Activated CD4-positive, alpha-beta T cell treated with anti-CD3 and anti-CD28 coated beads, Interleukin-2, amount 10 ng/mL, durations not matched to agents 24 days and 14 days (primary cell): ENCODE data around the gene CLIC6. TPM values are rescaled to one million over a fixed set of nuclear protein-coding genes. Genes with fewer than 3 reads are reported as not detected.

ENCODE experiments used
- DNase-seq: peaks from one replicate; pipeline ENCODE4 v3.0.0; 2022
- H3K27ac Mint-ChIP-seq: one replicate; pipeline ENCODE4 v1.8.0; 2022; ENCODE audit warnings: mild to moderate bottlenecking, mixed read lengths
- H3K27me3 Mint-ChIP-seq: one replicate; pipeline ENCODE4 v1.8.0; 2022; ENCODE audit warnings: mixed read lengths
- H3K36me3 Mint-ChIP-seq: one replicate; pipeline ENCODE4 v1.8.0; 2022; ENCODE audit warnings: low read depth, mild to moderate bottlenecking, mixed read lengths
- H3K4me1 Mint-ChIP-seq: one replicate; pipeline ENCODE4 v1.8.0; 2021; ENCODE audit warnings: mixed read lengths
- H3K4me3 Mint-ChIP-seq: one replicate; pipeline ENCODE4 v1.8.0; 2022; ENCODE audit warnings: mild to moderate bottlenecking, moderate library complexity, mixed read lengths
- H3K9me3 Mint-ChIP-seq: one replicate; pipeline ENCODE4 v1.8.0; 2021; ENCODE audit warnings: mixed read lengths
- intact Hi-C: fragments of 100-400 bp; cut with micrococcal nuclease; formaldehyde crosslinking; loops from one replicate; pipeline ENCODE4 v1.15.1; 2023
- total RNA-seq: library from RNA; stranded (reverse); gene quantifications from 2 replicates; pipeline ENCODE4 v1.2.3, GENCODE V29; 2022

CLIC6 gene
- not detected in 2 replicates for total RNA-seq

DNA sequence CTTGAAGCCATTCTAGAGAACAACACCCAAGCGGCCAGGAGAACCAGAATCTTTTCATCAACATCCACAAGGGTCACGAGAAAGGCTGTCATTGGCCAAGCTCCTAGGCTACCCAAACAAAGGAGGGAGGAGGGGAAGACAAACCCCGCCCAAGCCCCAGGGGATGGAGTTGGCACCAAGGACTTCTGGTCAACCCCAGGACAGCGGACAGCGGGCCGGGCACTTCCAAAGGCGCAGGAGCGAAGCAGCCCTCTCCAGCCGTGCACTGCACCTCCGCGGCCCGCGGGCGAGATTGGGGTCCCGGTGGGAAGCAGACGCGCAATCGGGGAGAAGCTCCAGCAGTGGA, at the start of gene CLIC6:
CLIC6 (plus strand) TSS at position 192 of the 346 bp plus-strand sequence. CDS start 395 bp downstream, outside the sequence.
- no peak for DNase-seq
- intact Hi-C loops: no loop called here
- no peaks in the 10 kb centered on the region for H3K36me3 Mint-ChIP-seq
- peaks cover 3% of the 10 kb centered on the region for H3K4me1 Mint-ChIP-seq
- H3K9me3 Mint-ChIP-seq: no peaks in the 10 kb centered on the region
- H3K4me3 Mint-ChIP-seq: peak within 1 kb of the TSS; percentile 55
- peaks cover 66% of the 10 kb centered on the region for H3K27me3 Mint-ChIP-seq
- no peak within 1 kb of the TSS for H3K27ac Mint-ChIP-seq

DNA sequence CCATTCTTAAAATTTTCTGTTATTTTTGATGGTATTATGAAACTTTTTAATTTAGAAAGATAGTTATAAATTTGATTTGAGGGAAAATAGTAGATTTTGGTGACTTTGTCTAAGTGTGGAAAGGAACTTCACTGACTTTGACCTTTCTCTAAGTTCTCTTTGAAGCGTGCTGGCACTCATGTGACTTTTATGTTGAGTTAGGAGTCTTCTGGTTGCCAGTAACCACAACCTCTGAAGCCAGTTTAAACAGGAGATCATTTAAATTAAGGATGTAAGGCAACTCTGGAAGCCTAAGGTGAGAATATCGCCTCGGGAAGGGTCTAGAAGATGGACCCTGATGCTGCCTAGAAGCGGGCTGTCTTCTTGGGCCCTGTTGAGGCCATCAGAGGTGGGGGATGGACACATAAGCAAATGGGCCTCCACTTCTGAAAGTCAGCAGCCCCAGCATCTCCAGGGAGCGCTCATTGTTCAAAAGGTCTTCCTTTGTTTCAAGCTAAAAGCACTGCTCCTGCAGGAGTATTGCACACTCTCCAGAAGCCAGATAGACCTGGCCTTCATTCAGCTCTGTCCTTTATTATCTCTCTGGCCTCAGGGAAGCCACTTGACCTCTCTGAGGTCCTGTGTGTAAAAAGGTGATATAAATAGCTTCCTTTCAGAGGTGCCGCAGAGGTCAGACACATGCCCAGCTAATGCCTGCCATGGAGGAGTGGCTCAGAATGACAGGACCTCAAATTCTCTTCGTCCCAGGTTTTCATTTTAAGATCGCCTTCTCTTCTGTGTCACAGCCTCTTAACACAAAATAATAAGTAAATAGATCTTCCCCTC, 48.7 kb upstream of the CLIC6 start:
- intact Hi-C loops: loop anchor here (5.0 kb wide), 1 partner anchor 703 kb away; the partner anchor contains the start of gene ATP5PO
- no peak overlapping the region for H3K4me3 Mint-ChIP-seq
- no peaks in the 10 kb centered on the region for H3K9me3 Mint-ChIP-seq
- H3K4me1 Mint-ChIP-seq: peaks cover 4% of the 10 kb centered on the region
- H3K36me3 Mint-ChIP-seq: no peaks in the 10 kb centered on the region
- no peak for DNase-seq
- H3K27me3 Mint-ChIP-seq: peaks cover 19% of the 10 kb centered on the region
- no peak overlapping the region for H3K27ac Mint-ChIP-seq

DNA sequence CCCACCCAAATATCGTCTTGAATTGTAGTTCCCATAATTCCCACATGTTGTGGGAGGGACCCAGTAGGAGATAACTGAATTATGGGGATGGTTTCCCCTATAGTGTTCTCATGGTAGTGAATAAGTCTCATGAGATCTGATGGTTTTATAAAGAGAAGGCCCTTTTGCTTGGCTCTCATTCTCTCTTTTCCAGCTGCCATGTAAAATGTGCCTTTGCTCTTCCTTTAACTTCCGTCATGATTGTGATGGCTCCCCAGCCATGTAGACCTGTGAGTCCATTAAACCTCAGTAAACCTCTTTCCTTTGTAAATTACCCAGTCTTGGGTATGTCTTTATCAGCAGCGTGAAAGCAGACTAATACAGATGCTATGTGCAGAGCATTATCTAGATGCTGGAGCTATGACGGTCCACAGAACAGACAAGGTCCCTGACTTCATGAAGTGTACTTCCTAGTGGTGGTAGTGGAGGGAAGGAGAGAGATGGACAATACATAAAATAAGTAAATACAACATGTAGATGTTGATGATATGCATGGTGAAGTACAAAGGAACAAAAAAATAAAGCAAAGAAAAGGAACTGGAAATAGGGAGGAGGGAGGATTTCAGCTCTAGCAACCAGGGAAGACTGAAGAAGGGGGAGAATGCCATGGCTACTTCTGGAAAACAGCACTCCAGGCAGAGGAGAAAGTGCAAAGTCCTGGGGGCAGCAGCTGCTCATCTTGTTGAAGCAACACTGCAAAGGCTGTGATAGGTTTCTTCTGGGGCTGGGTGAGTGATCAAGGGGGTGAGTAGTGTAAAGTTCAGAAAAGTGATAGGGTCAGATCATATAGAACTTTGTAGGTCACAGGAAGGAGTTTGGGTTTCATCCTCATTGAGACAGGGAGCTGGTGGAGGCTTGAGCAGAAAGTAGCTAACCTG, 47.1 kb upstream of the CLIC6 start:
- intact Hi-C loops: no loop called here
- Mint-ChIP-seq H3K9me3 (no peaks in the 10 kb centered on the region), H3K4me3 (no peak overlapping the region), H3K4me1 (no peaks in the 10 kb centered on the region), H3K36me3 (no peaks in the 10 kb centered on the region), H3K27ac (no peak overlapping the region), H3K27me3 (peaks cover 24% of the 10 kb centered on the region)
- DNase-seq: no peak

DNA sequence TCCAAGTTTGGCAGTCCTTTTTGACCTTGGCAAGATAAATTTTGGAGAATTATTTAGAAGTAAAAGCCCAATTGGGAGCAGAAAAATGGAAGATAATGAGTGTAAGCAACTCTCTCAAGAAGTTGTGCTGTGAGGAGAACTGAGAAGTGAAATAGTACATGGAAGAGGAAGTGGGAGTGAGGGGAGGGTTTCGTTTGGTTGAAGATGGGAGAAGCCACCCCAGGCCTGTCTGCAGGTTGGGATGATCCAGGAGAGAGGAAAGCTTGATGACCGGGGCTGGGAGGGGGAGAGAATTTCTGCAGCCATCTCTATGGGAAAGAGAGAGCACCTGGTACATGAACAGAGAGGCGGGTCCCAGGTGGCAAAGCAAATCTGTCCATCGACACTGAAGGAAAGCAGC, 45.3 kb upstream of the CLIC6 start:
- Mint-ChIP-seq H3K9me3 (no peaks in the 10 kb centered on the region), H3K27me3 (peaks cover 33% of the 10 kb centered on the region)

GRCh38 chr21:34625030-34625593, 43.7 kb upstream of the CLIC6 start:
- no peaks in the 10 kb centered on the region for H3K36me3 Mint-ChIP-seq
- no peak for DNase-seq
- intact Hi-C loops: no loop called here
- no peaks in the 10 kb centered on the region for H3K4me1 Mint-ChIP-seq
- H3K9me3 Mint-ChIP-seq: no peaks in the 10 kb centered on the region
- H3K27me3 Mint-ChIP-seq: peaks cover 33% of the 10 kb centered on the region
- no peak overlapping the region for H3K27ac Mint-ChIP-seq
- no peak overlapping the region for H3K4me3 Mint-ChIP-seq

More for the DNA sequence above, 45.3 kb upstream of the CLIC6 start:
- Mint-ChIP-seq H3K36me3 (no peaks in the 10 kb centered on the region), H3K4me1 (no peaks in the 10 kb centered on the region), H3K27ac (no peak overlapping the region), H3K4me3 (no peak overlapping the region)
- intact Hi-C loops: no loop called here
- no peak for DNase-seq

GRCh38 chr21:34626131-34626530, 42.7 kb upstream of the CLIC6 start:
- Mint-ChIP-seq H3K27me3 (peaks cover 33% of the 10 kb centered on the region), H3K9me3 (no peaks in the 10 kb centered on the region), H3K4me3 (no peak overlapping the region), H3K27ac (no peak overlapping the region), H3K36me3 (no peaks in the 10 kb centered on the region), H3K4me1 (no peaks in the 10 kb centered on the region)
- intact Hi-C loops: no loop called here
- DNase-seq: no peak

DNA sequence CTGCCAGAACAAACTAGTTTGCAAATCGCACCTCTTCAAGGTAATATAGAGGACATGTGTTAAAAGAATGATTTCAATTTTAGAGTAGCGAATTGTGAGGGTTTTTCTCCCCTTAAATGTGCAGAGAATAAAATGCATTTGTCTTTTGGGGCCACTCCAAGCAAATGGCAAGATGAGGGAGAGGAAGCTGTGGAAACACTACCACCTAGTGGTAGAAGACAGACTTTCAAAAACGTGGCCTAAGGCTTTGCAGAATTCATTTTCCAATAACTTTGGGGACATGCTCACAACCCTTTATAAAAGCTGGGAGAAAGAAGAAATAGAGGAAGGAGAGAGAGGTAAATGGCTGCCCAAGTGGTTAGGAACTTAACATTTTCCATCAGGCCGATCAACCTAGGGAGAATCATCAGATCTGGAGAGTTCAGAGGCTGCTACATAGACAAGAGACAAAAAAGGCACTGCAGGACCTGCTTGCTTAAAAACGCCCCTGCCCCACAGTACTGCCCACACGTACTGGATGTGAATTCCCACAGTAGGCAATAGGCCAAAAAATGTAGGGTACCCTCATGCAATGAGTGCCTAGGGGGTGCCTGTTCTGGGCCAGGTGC, 38.2 kb upstream of the CLIC6 start:
- no peak overlapping the region for H3K27ac Mint-ChIP-seq
- H3K4me3 Mint-ChIP-seq: no peak overlapping the region
- peaks cover 26% of the 10 kb centered on the region for H3K27me3 Mint-ChIP-seq
- H3K36me3 Mint-ChIP-seq: no peaks in the 10 kb centered on the region
- H3K4me1 Mint-ChIP-seq: no peaks in the 10 kb centered on the region
- intact Hi-C loops: loop anchor here (1.0 kb wide), 1 partner anchor 120 kb away; no protein-coding TSS in a partner anchor
- H3K9me3 Mint-ChIP-seq: no peaks in the 10 kb centered on the region
- DNase-seq: peak; percentile 83

DNA sequence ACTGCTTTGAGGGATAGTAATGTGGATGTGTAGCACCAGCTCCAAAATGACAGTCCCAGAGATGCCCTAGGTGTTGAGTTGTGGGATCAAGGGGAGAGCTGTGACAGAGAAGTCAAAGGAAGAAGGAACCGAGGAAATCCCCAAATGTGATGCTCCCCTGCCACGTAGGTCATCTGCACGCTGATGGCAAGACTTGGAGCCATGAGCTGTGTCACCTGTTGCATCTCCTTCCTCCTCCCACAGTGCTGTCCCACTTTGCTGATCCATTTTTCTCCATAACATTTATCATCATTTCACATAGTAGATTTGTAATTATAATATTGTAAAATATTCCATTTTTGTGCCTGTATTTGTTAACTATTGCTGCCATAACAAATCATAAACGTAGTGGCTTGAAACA, 36.3 kb upstream of the CLIC6 start:
- Mint-ChIP-seq H3K36me3 (no peaks in the 10 kb centered on the region), H3K4me3 (no peak overlapping the region), H3K9me3 (no peaks in the 10 kb centered on the region), H3K27me3 (peaks cover 22% of the 10 kb centered on the region), H3K4me1 (peaks cover under 1% of the 10 kb centered on the region), H3K27ac (no peak overlapping the region)
- no peak for DNase-seq
- intact Hi-C loops: no loop called here

DNA sequence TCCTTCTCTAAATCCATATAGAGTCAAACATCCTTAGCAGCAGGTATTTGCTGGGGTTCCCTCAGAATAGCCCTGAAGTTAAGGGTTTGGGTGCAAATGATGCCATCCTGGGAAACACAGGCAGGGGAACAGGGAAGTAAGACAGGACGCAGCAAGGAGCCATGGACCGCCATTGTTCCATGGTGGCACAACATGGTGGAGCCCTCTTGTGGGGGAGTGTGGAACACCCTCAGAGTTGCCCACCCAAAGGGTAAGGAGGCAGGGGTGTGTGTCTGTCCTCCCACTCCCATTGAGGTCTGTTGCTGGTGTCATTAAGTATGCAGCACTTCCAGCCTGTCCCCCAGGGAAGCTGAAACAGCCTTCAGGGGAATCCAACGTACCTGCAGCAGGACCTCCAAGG, 33.5 kb upstream of the CLIC6 start:
- H3K27ac Mint-ChIP-seq: no peak overlapping the region
- DNase-seq: no peak
- H3K4me3 Mint-ChIP-seq: no peak overlapping the region
- peaks cover 15% of the 10 kb centered on the region for H3K27me3 Mint-ChIP-seq
- H3K4me1 Mint-ChIP-seq: peaks cover 10% of the 10 kb centered on the region
- intact Hi-C loops: no loop called here
- peaks cover 6% of the 10 kb centered on the region for H3K36me3 Mint-ChIP-seq
- H3K9me3 Mint-ChIP-seq: peaks cover 3% of the 10 kb centered on the region

DNA sequence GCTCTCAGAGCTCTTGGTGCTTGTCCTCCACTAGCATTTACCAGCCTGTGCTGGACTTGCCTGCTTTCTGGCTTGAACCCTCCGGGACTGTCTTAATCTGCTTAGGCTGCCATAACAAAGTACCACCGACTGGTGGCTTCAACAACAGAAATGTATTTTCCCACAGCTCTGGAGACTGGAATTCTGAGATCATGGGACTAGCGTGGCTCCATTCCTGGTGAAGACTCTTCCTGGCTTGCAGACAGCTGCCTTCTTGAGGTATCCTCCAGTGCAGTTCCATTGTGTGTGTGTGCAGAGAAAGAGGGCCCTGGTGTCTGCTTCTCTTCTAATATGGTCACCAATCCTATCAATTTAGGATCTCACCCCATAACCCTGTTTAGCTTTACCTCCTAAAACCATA, 31.8 kb upstream of the CLIC6 start:
- H3K4me1 Mint-ChIP-seq: peaks cover 22% of the 10 kb centered on the region
- intact Hi-C loops: no loop called here
- H3K9me3 Mint-ChIP-seq: peaks cover 3% of the 10 kb centered on the region
- H3K27ac Mint-ChIP-seq: no peak overlapping the region
- H3K36me3 Mint-ChIP-seq: peaks cover 6% of the 10 kb centered on the region
- H3K4me3 Mint-ChIP-seq: no peak overlapping the region
- no peak for DNase-seq
- peaks cover 14% of the 10 kb centered on the region for H3K27me3 Mint-ChIP-seq

DNA sequence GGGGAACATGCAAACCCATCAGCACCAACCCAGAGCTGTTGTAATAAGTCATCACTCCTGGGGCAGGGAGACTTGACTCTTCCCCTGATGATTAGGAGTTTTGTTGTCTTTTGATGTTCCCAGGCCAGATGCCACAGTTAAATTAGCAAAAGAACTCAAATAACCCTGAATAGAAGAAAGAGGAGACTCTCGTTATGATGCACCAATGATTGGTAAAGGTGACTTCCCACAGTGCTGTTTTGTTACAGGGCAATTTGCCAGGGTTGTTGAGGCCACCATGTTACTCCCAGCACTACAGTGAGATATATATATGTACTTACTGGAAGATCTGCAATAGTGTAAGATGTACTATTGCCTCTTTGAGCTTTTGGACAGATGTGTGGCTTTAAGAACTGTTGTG, 29.5 kb upstream of the CLIC6 start:
- H3K27me3 Mint-ChIP-seq: peaks cover 6% of the 10 kb centered on the region
- peak overlapping the region; percentile 19 for H3K27ac Mint-ChIP-seq
- no peak overlapping the region for H3K4me3 Mint-ChIP-seq
- intact Hi-C loops: no loop called here
- H3K4me1 Mint-ChIP-seq: peaks cover 24% of the 10 kb centered on the region
- H3K9me3 Mint-ChIP-seq: peaks cover 3% of the 10 kb centered on the region
- DNase-seq: no peak
- peaks cover 6% of the 10 kb centered on the region for H3K36me3 Mint-ChIP-seq

DNA sequence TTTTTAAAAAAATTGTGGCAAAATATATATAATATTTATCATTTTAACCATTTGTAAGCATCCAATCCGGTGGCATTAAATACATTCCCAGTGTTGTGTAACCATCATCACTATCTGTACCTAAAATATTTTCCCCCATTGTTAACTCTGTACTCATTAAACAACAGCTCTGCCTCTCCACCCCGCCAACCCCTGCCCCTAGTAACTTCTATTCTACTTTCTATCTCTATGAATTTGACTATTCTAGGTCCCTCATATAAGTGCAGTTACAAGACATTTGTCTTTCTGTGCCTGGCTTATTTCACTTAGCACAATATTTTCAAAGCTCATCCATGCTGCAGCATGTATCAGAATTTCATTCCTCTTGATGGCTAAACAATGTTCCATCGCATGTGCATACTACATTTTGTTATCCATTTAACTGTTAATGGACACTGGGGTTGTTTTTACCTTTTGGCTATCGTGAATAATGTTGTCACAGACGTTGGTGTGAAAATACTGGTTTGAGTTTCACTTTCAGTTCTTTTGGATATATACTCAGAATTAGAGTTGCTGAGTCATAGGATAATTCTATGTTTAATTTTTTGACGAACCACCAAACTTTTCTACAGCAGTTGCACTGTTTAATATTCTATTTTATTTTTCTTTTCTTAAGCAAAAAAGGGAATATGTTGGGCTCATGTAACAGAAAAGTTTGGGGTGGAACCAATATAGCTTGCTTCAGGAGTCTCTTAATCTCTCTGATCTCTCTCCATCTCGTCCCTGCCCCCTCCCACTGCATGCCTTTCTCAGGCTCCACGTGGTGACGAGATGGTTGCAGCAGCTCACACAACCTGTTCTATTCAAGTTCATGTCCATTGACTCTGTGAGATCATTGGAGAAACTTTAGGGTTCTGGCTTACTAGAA, 28.7 kb upstream of the CLIC6 start:
- H3K9me3 Mint-ChIP-seq: peaks cover 3% of the 10 kb centered on the region
- DNase-seq: peak; percentile 77
- peak overlapping the region; percentile 65 for H3K4me3 Mint-ChIP-seq
- H3K36me3 Mint-ChIP-seq: peaks cover 6% of the 10 kb centered on the region
- intact Hi-C loops: loop anchor here (5.0 kb wide), 1 partner anchor 113 kb away; no protein-coding TSS in a partner anchor
- peak overlapping the region; percentile 77 for H3K27ac Mint-ChIP-seq
- peaks cover 4% of the 10 kb centered on the region for H3K27me3 Mint-ChIP-seq
- H3K4me1 Mint-ChIP-seq: peaks cover 24% of the 10 kb centered on the region

DNA sequence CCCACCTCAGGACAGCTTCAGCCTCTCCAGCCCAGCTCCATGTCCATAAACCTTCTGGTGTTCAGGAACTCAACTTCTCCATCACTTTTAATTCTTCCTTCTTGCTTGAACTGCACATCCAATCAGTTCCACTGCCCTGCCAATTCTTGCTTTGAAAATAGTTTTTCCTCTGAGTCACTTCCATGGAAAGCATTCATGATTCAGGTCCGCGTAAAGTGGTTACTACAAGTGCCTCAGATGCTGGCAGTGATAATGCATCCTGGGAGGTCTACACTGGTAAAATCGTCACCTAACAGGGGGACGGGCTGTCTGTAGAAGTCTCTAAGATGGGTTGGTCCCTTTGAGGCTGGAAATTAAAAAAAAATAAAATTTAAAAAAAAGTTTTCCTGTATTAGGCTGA, 27.9 kb upstream of the CLIC6 start:
- H3K9me3 Mint-ChIP-seq: peaks cover 3% of the 10 kb centered on the region
- H3K4me1 Mint-ChIP-seq: peaks cover 24% of the 10 kb centered on the region
- peak overlapping the region; percentile 77 for H3K27ac Mint-ChIP-seq
- H3K27me3 Mint-ChIP-seq: peaks cover 4% of the 10 kb centered on the region
- H3K4me3 Mint-ChIP-seq: peak overlapping the region; percentile 61
- DNase-seq: no peak
- intact Hi-C loops: loop anchor here (5.0 kb wide), 1 partner anchor 114 kb away; no protein-coding TSS in a partner anchor
- H3K36me3 Mint-ChIP-seq: peaks cover 6% of the 10 kb centered on the region
